Fibroblast of upper back skin (primary cell): ENCODE results near the gene NOSIP.

ENCODE experiments used
- DNase-seq: peaks from one replicate; pipeline ENCODE4 v3.0.0-alpha.2; 2013

NOSIP gene

DNA sequence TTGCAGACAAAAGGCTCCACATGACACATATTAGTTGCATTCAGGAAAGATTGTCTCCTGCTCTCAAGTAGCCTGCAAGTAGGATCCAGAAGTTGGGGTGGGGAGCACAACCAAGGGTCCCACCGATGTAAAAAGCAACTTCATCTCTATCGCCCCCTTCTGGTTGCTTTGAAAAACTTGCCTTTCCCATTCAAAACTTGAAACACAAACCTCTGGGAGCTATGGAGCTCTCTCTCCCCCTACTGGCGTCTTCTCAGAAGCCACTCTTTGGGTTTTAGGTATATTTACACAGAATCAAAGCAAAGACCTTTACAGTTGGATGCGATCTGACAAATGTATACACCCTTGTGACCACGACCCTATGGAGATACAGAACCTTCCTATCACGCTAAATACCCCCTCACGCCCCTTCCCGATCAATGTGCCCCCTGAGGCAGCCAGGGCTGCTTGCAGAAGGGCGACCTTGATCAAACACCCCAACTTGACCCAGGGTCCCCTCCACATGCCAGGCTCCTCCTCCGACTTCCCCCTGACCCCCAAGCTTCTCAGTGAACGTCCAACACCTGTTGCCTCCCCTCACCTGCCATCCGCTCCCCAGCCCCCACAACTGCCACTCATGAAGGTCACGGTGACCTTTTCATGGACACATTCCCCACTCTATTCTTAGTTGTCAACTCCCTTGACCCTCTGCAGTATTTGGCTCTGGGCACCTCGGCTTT is 10.1 kb downstream of the NOSIP start:
- peak; percentile 83 for DNase-seq

DNA sequence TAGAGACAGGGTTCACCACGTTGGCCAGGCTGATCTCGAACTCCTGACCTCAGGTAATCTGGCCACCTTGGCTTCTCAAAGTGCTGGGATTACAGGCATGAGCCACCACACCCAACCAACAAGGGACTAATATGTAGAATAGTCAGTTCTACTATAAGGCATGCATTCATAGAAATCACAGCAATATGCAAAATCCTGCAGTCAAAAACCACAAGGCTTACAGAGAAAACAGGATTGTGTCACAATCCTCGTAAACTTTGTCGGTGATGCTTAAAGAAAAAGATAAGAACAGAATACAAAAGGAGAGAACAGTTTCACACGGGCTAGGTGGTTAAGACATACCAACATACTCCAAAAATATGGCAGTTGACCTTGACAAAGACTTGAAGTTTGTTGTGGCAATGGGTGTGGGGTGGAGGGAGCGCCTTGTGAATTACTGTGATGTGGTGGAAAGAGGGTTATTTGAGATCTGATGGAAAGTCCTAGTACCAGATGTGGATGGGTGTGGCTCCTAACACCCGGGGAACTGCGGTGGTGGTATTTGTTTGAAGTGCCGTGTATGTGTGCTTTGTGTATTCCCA is 12.4 kb downstream of the NOSIP start:
- no peak for DNase-seq

DNA sequence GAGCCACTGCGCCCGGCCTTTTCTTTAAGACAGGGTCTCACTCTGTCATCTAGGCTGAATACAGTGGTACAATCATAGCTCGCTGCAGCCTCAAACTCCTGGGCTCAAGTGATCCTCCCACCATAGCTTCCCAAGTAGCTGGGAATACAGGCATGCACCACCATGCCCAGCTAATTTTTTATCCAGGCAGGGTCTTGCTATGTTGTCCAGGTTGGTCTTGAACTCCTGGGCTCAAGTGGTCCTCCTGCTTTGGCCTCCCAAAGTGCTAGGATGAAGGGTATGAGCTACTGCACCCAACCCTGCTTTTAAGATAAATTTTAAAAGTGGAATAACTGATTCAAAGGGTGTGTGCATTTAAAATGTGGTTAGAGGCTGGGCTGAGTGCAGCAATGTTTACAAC is 14.1 kb downstream of the NOSIP start:
- no peak for DNase-seq

DNA sequence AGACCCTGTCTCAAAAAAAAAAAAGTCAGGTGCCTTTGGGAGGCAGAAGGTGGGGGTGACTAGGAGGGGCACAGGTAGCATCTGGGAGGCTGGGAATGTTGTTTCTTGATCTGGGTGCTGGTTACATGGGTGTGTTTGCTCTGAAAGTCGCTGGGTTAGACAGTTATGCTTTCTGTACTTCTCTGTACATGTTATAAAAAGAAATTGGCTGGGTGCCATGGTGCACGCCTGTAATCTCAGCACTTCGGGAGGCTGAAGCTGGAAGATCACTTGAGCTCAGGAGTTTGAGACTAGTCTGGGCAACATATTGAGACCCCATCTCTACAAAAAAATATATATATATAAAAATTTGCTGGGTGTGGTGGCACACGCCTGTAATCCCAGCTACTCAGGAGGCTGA is 15.1 kb downstream of the NOSIP start:
- no peak for DNase-seq

DNA sequence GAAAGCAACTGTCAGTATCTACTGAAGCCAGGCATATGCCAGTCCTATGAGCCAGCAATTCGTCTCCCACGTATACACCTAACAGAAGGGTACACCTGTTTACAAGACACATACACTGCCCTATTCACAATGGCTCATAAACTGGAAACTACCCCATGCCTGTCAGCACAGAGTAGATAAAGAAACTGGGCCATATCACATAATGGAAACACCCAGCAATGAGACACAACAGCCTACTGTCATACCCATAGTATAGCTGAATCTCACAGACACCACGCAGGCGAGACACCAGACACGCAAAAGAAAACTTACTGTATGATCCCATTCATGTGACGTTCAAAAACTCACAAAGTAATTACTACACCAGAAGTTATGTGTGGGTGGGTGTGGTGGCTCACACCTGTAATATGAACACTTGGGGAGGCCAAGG is 15.7 kb downstream of the NOSIP start:
- DNase-seq = no peak

DNA sequence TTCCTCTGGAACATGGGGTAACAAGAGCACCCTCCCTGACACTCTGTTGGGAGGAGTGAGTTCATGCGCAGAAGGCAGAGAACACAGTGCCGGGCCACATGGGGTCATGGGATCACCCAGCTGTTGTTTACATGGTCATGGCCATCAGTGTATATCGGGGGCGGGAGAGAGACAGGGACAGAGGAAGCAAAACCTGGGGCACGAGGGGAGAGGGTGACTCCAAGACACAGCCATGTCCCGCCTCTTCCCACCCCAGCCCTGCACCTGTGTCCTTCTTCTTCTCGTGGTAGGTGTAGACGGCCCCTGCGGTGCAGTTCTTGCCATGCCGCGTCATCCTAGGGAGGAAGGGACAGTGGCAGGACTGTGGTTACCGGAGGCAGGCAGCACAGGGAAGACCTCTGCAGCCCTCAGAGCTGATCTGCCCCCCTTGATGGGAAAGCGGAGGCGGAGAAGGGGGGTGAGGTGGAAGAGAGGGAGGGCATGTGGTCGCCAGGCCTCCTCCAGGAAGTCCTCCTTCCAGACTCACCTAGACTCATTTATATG is 19.9 kb downstream of the NOSIP start:
- no peak for DNase-seq

DNA sequence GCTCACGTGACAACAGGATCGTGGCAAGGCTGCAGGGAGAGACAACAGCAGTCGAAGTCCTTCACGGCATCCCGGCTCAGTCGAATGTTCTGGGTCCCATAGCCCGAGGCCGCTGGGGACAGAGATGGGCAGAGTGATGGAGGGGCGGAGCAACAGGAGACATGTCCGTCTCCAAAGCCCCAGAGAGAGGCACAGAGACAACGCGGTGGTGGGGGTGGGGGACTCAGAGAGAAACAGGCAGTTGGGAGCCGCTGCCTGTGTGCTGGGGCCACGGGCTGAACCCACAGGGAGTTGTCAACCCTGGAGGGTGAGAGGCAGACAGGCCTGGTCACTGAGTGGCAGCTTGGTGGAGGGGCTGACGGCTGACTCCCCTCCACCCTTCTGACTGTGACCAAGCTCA is 20.4 kb downstream of the NOSIP start:
- DNase-seq = no peak

DNA sequence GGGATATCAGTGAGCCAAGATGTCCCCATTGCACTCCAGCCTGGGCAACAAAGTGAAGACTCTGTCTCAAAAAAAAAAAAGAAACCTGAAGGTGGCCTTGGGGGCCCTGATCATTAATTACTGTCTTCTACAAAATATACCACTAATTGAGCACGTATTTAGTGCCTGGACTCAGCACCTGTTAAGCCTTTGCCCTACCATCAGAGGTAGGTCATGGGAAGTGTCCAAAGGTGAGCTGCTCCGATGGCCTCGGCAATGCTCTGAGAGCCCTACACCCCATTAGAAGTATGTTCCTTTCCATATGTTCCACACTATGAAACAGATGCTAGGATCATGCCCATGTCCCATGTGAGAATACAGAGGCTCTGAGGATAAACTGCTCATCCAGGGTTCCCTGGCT is 20.9 kb downstream of the NOSIP start:
- DNase-seq = no peak

DNA sequence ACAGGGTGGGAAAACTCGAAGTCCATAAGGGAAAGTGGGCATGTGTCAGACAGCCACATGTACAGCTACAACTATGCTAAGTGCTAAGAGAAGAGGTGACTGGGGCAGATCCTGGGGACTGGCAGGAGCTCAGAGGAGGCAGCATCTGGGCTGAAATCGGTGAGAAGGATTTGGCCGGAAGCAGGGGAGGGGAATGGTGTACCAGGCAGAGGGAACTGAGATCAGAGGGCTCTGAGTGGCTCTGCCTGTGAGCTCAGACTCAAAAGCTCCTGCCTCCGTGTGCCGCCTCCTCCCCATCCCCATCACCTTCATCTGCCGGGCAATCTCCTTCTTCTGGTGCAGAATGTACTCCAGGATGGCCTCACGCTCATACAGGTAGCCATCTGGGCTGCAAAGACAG is 21.8 kb downstream of the NOSIP start:
- DNase-seq = no peak

DNA sequence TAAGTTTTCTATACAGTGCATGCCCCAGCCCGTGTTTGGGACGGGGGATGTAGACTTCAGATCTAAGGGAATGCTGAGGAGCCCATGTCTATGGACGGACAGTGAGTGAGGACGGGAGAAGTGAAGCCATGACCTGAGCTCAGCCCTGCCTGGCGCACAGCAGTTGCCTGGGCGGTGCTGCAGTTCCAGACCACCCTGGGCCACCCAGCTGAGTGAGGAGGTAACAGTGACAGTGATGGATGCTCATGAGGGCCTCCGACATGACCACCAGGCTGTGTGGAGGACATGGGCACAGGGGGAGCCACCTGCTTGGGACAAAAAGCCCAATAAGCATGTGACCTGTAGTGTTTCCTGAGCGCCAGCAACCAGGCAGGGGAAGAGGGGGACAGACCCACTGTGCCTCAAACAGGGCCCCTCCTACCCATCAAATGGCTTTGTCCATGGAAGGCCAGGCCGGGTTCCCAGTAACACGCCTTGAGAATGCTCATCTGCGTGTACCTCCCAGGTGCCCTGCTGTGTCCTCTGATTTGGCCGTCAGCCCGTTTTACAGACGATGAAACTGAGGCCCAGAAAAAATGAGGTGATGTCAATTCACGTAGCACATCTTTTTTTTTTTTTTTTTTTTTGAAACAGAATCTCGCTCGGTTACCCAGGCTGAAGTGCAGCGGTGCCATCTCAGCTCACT is 22.6 kb downstream of the NOSIP start:
- DNase-seq = no peak

DNA sequence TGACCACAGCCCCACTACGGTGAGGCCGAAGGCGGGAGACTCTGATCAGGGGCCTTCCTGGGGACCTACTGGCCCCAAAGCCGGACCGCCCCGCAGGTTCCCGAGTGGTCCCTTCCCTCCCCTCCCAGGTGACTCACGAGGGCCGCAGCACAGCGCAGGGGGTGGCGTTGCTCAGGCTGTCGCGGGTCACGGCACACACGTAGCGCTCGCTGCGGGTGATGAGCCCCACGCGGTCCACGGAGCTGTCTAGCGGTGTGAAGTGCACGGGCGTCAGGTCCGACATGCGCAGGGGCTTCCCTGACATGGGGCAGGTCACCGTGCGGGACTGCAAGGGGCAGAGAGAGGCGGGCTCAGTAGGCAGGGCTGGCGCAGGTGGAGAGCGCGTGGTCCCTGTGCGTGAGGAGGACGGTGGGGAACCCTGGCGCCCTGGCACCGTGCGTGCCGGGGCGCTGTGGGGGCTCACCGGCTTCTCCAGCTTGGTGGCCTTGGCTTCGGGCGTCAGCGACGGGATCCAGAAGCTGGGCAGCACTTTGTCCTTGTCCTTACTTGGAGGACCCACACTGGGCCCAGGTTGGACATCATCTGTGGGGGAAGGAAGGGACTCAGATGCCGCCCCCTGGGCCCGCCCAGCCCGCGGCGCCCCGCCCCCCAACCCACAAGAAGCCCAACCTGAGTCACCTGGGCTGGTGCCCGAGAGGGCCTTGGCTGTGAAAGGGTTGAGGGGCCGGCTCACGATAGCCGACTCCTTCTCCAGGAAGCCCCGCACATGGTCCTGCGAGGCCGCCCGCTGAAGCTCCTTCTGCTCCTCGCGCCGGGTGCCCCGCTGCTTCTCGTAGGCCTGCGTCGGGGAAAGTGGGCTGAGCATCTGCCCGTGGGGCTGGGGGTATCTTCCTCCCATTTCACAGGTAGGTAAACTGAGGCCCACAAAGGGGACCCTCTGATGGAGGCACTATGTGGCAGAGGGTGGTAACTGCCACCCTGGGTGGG is 23.7 kb downstream of the NOSIP start:
- no peak for DNase-seq

DNA sequence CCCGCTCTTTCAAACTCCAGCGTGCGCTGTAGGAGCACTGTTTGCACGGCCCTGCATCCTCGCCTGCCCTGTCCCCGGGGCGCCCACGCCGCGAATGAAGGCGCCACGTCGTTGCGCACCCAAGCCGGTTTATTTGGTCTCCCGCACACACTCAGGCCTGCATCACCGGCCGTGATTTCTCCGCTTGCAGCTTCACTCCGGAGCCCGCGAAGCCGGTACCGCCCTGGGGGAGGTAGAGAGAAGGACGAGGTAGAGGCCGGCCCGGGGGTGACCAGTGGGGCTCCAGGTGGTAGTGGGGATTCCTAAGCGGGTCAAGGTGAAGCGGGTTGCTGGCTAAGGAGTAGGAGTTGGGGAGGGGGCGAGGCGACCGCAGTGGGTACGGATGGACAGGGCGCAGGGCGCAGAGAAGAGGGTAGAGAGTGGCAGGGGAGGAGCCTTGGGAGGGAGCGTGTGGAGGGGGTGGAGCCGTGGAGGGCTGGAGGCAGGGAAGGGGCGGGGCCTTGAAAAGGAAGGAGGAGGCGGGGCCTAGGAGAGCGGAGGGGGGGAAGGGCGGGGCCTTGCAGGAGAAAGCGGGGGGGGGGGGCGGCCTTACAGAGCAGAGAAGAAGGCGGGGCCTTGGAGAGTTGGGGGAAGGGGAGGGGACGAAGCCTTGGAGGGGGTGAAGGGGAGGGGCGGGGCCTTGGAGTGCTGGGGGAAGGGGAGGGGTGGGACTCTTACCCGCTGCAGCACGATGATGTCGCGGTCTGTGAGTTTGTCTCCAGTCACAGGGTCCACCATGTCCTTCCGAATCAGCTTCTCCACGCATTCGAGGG is 24.6 kb downstream of the NOSIP start:
- peak; percentile 45 for DNase-seq

DNA sequence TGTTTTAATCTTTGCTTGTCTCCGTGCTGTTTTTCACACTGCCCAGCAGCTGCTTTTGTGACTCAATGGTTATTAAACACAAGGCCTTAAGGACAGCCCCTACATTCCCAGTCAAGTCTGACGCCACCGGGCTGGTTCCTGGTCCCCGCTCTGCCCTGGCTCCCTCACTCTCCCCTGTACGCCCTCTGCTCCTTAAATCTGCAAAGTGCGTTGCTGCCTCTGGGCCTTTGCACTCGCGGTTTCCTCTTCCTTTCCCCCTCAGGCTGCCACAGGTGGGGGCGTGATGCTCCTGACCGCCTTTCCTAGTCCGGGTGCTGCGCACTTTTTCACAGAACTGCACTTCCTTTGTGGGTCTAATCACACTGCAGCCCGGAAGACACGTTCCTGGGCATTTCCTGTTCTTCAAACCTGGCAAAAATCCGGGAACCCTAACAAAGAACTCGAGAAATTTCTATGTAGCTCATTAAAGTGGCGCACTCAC is 25.6 kb downstream of the NOSIP start:
- no peak for DNase-seq

DNA sequence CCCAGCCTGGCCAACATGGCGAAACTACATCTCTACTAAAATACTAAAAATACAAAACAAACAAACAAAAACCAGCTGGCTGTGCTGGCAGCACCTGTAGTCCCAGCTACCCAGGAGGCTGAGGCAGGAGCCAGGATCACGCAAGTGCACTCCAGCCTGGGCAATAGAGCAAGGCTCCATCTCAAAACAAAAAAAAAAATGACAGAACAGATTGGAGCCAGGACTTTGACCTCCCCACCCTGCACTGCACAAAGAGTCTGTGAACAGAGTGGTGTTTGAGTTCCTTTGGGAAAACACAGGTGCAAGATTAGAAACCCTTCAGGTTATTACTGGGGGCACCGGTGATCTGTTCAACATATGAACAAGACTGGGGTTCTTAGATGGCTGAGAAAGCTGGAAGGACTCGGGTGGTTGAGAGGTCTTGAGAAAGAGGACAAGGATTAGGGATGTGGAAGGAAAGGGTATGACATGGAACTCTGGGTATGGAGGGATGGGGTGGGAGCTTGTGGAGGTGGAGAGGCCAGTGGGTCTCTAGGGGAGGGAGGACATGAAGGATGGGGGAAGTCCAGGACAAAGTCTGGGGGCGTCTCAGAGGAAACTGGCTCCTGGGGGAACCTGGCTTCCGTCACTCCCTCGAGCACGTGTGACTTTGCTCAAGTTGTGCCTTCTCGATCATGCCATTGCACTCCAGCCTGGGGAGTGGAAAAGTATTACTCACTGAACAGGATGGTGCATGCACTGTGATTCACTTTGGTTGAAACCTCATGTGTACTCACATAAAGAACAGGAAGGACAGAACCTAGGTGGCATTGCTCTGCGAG is 26.7 kb downstream of the NOSIP start:
- DNase-seq = peak; percentile 42

DNA sequence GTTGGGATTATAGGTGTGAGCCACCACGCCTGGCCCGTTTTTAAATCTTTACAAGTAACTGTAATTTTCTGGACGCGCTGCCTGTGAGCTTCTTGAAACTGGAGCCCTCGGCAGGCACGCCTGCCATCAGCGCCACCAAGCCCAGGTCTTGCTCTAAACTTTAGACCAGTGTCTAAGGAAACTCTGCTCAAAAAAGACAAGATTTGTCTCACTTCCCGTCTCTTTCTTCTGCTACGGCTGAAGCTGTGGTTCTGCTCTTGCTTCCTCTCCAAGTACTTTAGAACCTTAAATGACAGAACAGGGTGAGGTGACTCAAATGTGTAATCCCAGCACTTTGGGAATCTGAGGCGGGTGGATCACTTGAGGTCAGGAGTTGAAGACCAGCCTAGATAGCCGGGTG is 27.6 kb downstream of the NOSIP start:
- no peak for DNase-seq

DNA sequence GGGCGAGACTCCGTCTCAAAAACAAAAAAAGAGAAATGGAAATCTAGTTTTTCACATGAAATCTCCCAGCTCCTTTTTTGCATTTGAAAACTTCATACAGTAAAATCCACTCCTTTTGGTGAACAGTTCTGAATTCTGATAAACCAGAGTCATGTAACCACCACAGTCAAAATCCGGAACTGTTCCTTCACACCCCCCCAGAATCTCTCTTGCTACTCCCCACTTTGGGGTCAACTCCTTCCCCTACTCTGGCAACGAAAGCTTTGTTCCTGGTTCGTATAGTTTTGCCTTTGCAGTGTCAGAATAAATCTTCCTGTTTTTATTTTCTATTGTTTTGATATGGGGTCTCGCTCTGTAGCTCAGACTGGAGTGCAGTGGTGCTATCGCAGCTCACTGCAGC is 28.8 kb downstream of the NOSIP start:
- DNase-seq = no peak

DNA sequence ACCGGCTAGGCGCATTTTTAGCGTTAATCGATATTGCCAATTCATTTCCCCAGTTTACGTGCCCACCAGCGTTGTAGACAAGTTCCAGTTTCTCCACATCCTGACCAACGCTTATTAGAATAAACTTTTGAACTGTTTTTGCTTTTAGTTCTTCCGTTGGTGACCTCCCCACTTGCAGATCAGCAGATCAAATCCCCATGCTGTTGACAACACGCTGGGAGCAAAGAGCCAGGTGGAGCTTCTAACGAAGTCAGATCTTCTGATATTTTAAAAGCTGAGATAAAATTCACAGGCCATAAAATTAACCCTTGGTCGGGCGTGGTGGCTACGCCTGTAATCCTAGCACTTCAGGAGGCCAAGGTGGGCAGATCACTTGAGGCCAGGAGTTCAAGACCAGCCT is 31.3 kb downstream of the NOSIP start:
- no peak for DNase-seq

DNA sequence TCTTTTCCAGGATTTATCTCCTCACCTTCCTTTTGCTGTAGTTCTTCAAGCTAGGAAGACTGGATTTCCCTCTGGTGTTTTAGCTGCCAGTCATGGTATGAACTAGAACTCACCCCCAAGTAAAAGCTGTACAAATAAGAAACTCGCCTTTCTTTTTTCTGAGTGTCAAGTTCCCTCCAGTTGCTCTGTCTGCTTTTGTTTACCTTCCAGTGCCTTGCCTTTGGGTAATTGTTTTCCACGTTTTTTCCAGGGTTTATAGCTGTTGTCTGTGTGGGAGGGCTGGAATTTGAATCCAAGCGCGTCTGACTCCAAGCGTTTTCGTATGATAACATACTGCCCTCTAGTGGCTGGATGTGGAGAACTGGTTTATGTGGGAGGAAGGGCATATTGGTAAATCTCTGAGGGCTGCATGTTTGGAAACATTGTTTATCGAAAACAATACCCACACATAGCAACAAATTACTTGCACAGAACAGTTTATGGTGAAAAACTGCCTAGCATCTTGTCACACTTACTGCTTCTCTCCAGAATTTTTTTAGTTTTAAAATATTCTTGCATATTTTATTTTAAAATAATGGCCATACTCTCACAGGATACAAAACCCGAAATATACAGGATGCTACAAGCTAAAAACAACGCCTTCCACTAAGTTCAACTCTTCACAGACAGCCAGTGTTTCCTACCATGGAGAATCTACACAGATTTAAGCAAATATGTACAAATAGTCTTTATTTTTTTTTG is 33.4 kb downstream of the NOSIP start:
- DNase-seq = peak; percentile 86

DNA sequence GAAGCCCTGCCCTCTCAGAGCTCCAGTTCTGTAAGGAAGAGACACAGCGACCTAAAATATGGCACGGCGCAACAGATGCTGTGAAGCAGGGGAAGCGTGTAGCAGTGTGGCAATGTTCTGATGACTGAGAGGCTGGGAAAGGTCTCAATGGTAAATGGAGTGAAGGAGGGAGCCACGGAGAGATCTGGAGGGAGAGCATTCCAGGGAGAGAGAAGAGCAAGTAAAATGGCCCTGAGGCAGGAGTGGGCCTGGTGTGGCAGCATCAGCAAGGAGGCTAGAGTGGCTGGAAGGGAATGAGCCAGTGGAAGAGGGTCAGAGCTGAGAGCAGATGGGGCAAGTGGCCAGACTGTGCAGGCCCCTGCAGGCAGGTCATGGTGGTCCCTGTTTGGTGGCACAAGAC is 36.2 kb downstream of the NOSIP start:
- no peak for DNase-seq

DNA sequence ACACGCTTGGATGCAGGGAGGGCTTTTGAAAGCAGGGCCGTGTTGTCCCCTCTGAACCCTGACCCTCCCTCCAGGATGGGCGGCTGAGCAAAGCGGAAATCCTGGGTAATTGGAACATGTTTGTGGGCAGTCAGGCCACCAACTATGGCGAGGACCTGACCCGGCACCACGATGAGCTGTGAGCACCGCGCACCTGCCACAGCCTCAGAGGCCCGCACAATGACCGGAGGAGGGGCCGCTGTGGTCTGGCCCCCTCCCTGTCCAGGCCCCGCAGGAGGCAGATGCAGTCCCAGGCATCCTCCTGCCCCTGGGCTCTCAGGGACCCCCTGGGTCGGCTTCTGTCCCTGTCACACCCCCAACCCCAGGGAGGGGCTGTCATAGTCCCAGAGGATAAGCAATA is 37.3 kb downstream of the NOSIP start:
- no peak for DNase-seq
